Coronary artery (tissue), 2 donors: ENCODE measurements around the gene SHC1.
"Not testable (repeated sequence)": the region's sequence is repeated elsewhere in the genome, so short reads cannot be mapped to it uniquely, and the experiment has no call there.

Source experiments
- DNase-seq: peaks from one replicate; pipeline ENCODE4 v3.0.0-alpha.2; 2017; ENCODE audit warnings: low spot score
- H3K27ac ChIP-seq, 2 donors: fragments of 200-600 bp; sonication (generic); one replicate each; pipeline ENCODE4 v1.5.1; 2016 to 2019
- H3K4me3 ChIP-seq: fragments of 200-600 bp; sonication (generic); 2 replicates; pipeline ENCODE4 v1.5.1; 2016; ENCODE audit warnings: mild to moderate bottlenecking, moderate library complexity
- TF ChIP-seq, protein P1 (sequence below): fragments of 200-600 bp; sonication (generic); IDR thresholded peaks from one replicate; pipeline ENCODE4 v1.5.1; 2019; ENCODE audit warnings: antibody characterized with exemption

Gene SHC1

DNA sequence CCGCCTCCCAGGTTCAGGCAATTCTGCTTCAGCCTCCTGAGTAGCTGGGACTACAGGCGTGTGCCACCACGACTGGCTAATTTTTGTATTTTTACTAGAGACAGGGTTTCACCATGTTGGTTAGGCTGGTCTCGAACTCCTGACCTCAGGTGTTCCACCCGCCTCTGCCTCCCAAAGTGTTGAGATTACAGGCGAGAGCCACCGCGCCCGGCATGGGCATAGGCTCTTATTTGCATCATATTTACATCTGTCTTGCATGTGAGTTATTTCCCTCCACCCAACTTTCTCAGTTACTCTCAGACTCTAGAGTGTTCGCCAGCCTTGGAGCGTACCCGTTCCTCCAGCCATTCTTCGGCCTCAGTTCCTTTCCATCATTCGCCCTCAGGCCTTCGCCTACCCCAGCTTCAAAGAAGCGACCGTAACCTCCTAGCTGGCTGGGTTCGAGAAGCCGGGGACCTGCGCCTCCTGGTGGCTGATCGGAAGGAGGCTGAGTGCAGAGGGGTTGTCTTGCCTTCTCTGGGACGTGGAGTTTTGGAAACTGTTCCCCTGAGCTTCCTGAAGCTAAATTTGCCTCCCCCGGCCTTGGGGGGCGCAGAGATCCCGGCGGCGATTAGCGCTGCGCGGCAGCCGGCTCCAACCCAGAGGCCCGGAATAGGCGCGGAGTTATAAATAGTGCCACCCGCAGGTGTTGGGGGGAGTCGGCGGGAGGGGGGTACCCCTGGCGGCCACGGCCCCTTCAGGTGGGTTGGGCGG lies 28.4 kb upstream of the SHC1 start:
- DNase-seq = peak; percentile 81
- Histone ChIP-seq H3K4me3 (peak overlapping the region; percentile 94), H3K27ac (peak overlapping the region; percentile 93 to 98)
- TF ChIP-seq, protein P1, sequence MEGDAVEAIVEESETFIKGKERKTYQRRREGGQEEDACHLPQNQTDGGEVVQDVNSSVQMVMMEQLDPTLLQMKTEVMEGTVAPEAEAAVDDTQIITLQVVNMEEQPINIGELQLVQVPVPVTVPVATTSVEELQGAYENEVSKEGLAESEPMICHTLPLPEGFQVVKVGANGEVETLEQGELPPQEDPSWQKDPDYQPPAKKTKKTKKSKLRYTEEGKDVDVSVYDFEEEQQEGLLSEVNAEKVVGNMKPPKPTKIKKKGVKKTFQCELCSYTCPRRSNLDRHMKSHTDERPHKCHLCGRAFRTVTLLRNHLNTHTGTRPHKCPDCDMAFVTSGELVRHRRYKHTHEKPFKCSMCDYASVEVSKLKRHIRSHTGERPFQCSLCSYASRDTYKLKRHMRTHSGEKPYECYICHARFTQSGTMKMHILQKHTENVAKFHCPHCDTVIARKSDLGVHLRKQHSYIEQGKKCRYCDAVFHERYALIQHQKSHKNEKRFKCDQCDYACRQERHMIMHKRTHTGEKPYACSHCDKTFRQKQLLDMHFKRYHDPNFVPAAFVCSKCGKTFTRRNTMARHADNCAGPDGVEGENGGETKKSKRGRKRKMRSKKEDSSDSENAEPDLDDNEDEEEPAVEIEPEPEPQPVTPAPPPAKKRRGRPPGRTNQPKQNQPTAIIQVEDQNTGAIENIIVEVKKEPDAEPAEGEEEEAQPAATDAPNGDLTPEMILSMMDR = peak; percentile 50

DNA sequence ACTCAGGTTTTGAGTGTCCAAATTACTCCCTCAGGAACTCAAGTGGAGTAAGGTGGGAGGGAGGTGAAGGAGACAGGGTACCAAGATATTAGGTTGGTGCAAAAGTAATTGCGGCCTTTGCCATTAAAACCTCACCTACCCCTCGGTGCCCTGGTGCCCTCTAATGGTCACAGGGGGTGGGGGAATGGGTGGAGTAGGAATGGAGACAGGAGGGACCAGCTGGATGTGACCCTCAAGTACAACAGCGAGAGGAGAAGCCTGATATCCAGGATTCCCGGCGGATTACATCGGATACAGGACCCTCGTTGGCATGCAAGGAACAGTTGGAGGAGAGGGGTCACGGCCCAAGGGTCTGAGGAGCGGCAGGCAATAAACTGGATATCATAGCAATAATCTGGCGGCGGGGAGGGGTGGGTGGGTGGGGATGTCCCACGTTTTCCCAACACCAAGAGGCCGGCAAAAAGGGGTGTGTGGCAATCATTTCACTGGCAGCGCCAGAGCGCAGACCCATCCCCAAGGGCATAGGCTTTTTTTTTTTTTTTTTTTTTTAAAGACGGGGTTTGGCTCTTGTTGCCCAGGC lies 27.7 kb upstream of the SHC1 start:
- no peak overlapping the region for H3K4me3 ChIP-seq
- no peak for DNase-seq
- TF ChIP-seq, protein P1 = no peak
- no peak overlapping the region for H3K27ac ChIP-seq

DNA sequence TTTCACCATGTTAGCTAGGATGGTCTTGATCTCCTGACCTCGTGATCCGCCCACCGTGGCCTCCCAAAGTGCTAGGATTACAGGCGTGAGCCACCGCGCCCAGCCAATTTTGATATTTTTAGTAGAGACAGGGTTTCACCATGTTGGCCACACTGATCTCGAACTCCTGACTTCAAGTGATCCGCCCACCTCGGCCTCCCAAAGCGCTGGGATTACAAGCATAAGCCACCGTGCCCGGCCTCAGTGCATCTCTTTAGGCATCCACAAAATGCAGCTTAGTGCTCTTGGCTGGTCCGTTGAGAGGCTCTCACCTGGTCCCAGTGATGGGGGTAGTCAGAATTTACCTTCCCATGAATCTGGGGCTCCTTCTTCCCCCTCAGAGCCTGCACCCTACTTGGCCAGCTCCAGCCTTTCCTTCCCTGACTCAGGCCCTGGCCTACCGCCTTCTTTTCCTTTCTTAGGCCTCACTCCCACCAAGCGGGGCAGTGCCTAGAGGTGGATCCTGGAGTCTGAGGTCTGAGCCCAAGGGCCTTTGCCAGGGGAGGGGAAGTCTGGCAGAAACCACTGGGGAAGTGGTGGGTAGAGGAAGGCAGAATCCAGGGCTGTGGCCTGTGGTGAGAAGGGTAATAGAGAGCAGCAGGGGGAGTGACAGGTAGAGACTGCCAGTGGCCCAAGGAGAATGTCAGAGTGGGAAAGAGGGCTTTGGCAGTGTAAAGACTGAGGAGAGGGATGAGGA lies 26.6 kb upstream of the SHC1 start:
- no peak for DNase-seq
- no peak overlapping the region for H3K27ac ChIP-seq
- no peak overlapping the region for H3K4me3 ChIP-seq
- TF ChIP-seq, protein P1 = no peak

DNA sequence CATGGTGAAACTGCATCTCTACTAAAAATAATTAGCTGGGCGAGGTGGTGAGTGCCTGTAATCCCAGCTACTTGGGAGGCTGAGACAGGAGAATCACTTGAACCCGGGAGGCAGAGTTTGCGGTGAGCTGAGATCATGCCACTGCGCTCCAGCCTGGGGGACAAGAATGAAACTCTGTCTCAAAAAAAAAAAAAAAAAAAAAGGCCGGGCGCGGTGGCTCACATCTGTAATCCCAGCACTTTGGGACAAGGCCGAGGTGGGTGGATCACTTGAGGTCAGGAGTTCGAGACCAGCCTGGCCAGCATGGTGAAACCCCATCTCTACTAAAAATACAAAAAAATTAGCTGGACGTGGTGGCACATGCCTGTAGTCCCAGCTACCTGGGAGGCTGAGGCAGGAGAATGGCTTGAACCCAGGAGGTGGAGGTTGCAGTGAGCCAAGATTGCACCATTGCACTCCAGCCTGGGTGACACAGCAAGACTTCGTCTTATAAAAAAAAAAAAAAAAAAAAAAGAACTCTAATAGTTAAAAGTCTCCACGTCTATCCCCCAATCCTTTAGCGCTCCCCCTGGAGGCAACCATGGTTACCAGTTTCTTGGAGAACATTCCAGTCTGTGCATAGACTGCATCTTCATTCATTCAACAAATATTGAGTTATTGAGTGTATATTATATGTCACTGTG lies 24.9 kb upstream of the SHC1 start:
- not testable (repeated sequence) for H3K4me3 ChIP-seq, H3K27ac ChIP-seq
- peak; percentile 72 for DNase-seq

DNA sequence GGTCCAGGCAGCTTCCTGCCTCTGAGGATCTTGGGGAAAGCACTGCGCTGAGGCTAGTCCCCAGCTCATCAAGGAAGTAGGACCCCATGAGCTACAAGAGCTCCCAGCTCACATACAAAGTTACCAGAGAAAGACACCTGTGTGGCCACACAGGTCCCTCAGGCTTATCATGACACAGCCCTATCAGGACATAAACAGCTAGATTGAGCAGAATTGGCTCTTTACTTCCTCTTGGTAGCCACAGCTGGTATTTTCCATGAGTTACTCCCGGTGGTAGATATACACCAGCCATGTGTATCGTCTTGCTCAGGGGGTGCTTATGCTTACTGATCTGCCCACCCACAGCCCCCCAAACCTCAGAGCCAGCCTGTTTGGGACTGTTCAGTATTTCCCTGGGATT lies 24.0 kb upstream of the SHC1 start:
- no peak for DNase-seq
- TF ChIP-seq, protein P1 = no peak
- Histone ChIP-seq H3K27ac (no peak overlapping the region), H3K4me3 (no peak overlapping the region)

GRCh38 chr1:154994269-154994587 lies 23.7 kb upstream of the SHC1 start:
- TF ChIP-seq, protein P1 = no peak
- Histone ChIP-seq H3K4me3 (no peak overlapping the region), H3K27ac (no peak overlapping the region)
- no peak for DNase-seq

- no peak within 1 kb of the TSS for H3K27ac ChIP-seq
- H3K4me3 ChIP-seq = no peak within 1 kb of the TSS
- DNase-seq = no peak
- TF ChIP-seq, protein P1 = no peak
Measured at GRCh38 chr1:154993572-154994268, 23.2 kb upstream of the SHC1 start, which contains the start of gene LENEP. TSS of gene LENEP (plus strand) at chr1:154993586. CDS start at chr1:154993608, 22 bp downstream.
